Measurements from ENCODE around the gene RTCB.

DNA sequence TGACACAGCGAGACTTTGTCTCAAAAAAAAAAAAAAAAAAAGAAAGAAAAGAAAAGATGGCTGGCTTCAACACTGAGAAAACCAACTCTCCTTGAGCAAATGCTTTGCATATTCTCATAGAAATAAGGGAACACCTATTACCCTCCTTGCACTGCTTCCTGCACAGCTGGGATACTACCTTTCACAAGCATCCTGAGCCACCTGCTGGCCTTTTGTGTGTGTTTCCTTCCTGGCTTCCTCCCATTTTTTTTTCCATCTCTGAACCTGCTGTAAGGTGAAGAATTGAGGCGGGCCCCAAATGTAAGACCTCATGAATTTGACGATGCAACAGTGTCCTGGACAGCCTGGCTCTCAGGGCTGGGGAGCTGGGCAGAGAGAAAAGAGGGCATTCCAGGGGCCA, 56.3 kb downstream of the RTCB start:
- TF ChIP-seq POLR2AphosphoS5 (IDR thresholded peaks at IDR 0.05) (no peak), EZH2 (IDR thresholded peaks at IDR 0.05; ENCODE audit: borderline replicate concordance, insufficient read depth, low read length, poor library complexity, severe bottlenecking) (no peak), EP300 (conservative IDR thresholded peaks at IDR 0.05; ENCODE audit: poor library complexity, severe bottlenecking) (no peak), SMC3 (conservative IDR thresholded peaks at IDR 0.05; ENCODE audit: poor library complexity) (peak; percentile 28), RAD21 (conservative IDR thresholded peaks at IDR 0.05) (peak; percentile 32), MXI1 (conservative IDR thresholded peaks at IDR 0.05; ENCODE audit: poor library complexity, severe bottlenecking) (no peak)
- TF ChIP-seq, protein P1, sequence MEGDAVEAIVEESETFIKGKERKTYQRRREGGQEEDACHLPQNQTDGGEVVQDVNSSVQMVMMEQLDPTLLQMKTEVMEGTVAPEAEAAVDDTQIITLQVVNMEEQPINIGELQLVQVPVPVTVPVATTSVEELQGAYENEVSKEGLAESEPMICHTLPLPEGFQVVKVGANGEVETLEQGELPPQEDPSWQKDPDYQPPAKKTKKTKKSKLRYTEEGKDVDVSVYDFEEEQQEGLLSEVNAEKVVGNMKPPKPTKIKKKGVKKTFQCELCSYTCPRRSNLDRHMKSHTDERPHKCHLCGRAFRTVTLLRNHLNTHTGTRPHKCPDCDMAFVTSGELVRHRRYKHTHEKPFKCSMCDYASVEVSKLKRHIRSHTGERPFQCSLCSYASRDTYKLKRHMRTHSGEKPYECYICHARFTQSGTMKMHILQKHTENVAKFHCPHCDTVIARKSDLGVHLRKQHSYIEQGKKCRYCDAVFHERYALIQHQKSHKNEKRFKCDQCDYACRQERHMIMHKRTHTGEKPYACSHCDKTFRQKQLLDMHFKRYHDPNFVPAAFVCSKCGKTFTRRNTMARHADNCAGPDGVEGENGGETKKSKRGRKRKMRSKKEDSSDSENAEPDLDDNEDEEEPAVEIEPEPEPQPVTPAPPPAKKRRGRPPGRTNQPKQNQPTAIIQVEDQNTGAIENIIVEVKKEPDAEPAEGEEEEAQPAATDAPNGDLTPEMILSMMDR (IDR thresholded peaks at IDR 0.05; ENCODE audit: poor library complexity, severe bottlenecking): peak; percentile 35
